ENCODE data around the gene BSND.

BSND gene

DNA sequence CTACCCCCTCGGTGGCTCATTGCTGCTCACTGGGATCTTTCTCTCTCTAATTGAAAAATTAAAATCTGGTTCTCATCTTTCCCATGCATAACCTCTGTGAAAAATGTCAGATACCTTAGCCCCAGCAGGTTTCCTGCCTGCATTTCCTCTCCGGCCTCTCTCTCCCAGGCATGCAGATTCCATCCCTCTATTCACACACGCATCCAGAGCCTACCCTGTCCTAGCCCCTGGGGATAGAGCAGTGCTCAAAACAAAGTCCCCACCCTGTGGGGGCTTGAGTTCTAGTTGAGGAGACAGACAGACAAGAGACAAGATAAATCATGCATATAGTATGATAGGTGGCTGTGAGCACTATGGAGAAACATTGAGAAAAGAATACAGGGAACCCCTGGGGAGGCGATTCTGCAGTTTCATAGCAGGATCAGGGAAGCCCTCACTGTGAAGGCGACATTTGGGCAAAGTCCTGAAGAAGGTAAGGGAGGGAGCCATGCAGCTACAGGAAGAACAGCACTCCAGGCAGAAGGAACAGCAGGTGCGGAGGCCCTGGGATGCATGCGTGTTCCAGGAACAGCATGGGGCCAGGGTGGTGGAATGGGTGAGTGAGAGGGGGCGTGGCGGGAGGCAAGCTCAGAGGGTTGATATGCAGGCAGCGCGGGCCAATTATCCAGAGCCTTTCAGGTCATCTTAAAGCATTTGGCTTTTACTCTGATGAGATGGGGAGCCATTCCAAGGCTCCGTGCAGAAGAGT lies 3.5 kb upstream of the BSND start:
- no peaks in the 10 kb centered on the region for H3K9me3 ChIP-seq (ENCODE audit: low read length)
- TF ChIP-seq, protein P1, sequence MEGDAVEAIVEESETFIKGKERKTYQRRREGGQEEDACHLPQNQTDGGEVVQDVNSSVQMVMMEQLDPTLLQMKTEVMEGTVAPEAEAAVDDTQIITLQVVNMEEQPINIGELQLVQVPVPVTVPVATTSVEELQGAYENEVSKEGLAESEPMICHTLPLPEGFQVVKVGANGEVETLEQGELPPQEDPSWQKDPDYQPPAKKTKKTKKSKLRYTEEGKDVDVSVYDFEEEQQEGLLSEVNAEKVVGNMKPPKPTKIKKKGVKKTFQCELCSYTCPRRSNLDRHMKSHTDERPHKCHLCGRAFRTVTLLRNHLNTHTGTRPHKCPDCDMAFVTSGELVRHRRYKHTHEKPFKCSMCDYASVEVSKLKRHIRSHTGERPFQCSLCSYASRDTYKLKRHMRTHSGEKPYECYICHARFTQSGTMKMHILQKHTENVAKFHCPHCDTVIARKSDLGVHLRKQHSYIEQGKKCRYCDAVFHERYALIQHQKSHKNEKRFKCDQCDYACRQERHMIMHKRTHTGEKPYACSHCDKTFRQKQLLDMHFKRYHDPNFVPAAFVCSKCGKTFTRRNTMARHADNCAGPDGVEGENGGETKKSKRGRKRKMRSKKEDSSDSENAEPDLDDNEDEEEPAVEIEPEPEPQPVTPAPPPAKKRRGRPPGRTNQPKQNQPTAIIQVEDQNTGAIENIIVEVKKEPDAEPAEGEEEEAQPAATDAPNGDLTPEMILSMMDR (IDR thresholded peaks at IDR 0.05; ENCODE audit: low read length): no peak
- no peak for TF ChIP-seq EZH2 (IDR thresholded peaks at IDR 0.05; ENCODE audit: borderline replicate concordance, low read length)
- H3K36me3 ChIP-seq (ENCODE audit: insufficient read depth, low read length): no peaks in the 10 kb centered on the region
- no peaks in the 10 kb centered on the region for H3K27me3 ChIP-seq (ENCODE audit: insufficient read depth, low read length)
- no peak overlapping the region for H2AFZ ChIP-seq (ENCODE audit: low read length)
- no peak overlapping the region for H3K9ac ChIP-seq (ENCODE audit: low read length)
- no peak overlapping the region for H3K4me3 ChIP-seq (ENCODE audit: low read depth, low read length, poor library complexity, severe bottlenecking)
- H3K4me1 ChIP-seq (ENCODE audit: insufficient read depth, low read length, severe bottlenecking): peaks cover 11% of the 10 kb centered on the region
- H3K27ac ChIP-seq (ENCODE audit: low read depth, low read length, poor library complexity, severe bottlenecking): no peak overlapping the region
- H3K9me2 ChIP-seq (ENCODE audit: low read depth, low read length): no peaks in the 10 kb centered on the region
- no peaks in the 10 kb centered on the region for H3F3A ChIP-seq (ENCODE audit: insufficient read depth, low read length)
- no peaks in the 10 kb centered on the region for H4K20me1 ChIP-seq (ENCODE audit: insufficient read depth, low read length)
- H3K4me2 ChIP-seq (ENCODE audit: low read length): no peak overlapping the region
- no peaks in the 10 kb centered on the region for H3K79me2 ChIP-seq (ENCODE audit: insufficient read depth, low read length)

DNA sequence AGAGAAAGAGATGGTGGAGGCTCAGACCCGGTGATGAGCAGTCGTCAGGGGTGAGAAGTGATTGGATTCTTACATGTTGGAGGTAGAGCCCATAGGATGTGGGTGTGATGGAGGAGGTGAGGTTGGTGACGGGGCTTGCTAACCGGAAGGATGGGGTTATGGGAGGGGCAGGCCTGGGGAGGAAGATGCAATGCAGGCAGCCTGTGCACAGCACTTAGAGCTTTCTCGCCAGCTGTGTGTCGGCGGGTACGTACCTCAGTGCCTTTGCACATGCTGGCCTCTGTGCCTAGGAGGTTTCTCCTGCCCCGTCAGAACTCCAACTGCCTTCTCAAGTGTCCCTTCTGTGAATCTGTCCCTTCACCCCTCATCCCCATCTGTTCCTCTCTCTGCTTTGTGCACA lies 2.9 kb upstream of the BSND start:
- no peak overlapping the region; the same call in 1 of the 2 replicates for H3K4me2 ChIP-seq (ENCODE audit: low read length)
- H3K9me2 ChIP-seq (ENCODE audit: low read depth, low read length): no peaks in the 10 kb centered on the region
- no peak overlapping the region for H3K4me3 ChIP-seq (ENCODE audit: low read depth, low read length, poor library complexity, severe bottlenecking)
- H3K9me3 ChIP-seq (ENCODE audit: low read length): no peaks in the 10 kb centered on the region
- H3K4me1 ChIP-seq (ENCODE audit: insufficient read depth, low read length, severe bottlenecking): peaks cover 11% of the 10 kb centered on the region
- H3K36me3 ChIP-seq (ENCODE audit: insufficient read depth, low read length): no peaks in the 10 kb centered on the region
- H3K27me3 ChIP-seq (ENCODE audit: insufficient read depth, low read length): peaks cover 3% of the 10 kb centered on the region; the same call in 1 of the 2 replicates
- TF ChIP-seq EZH2 (IDR thresholded peaks at IDR 0.05; ENCODE audit: borderline replicate concordance, low read length): no peak
- TF ChIP-seq, protein P1 (IDR thresholded peaks at IDR 0.05; ENCODE audit: low read length): no peak
- H3K9ac ChIP-seq (ENCODE audit: low read length): no peak overlapping the region
- no peak overlapping the region for H3K27ac ChIP-seq (ENCODE audit: low read depth, low read length, poor library complexity, severe bottlenecking)
- H4K20me1 ChIP-seq (ENCODE audit: insufficient read depth, low read length): no peaks in the 10 kb centered on the region
- no peaks in the 10 kb centered on the region for H3F3A ChIP-seq (ENCODE audit: insufficient read depth, low read length)
- H2AFZ ChIP-seq (ENCODE audit: low read length): no peak overlapping the region
- H3K79me2 ChIP-seq (ENCODE audit: insufficient read depth, low read length): no peaks in the 10 kb centered on the region

DNA sequence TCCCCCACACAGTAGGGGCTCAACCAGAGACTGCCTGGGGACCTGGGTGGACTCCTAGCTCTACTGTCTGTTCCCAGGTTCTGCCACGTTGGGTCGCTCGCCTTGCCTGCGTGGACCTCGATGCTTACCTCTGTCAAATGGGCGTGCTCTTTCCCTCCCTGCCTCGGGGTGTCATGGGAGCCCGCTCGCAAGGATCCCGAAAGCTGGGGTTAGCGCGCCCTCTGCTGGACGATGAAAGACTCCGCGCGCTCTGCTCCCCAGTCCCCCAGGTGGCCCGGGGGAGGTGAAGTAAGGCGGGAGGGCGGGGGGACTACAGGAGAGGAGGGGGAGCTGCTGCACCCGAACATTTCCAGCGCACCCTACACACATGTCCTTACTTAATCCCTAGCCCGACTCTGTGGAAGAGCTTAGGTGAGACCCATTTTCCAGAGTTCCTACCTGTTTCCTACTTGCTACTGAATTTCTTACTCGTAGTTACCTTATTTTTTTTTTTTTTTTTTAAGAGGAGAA lies 2.3 kb upstream of the BSND start:
- Histone ChIP-seq H3K4me3 (ENCODE audit: low read depth, low read length, poor library complexity, severe bottlenecking) (no peak overlapping the region), H3K79me2 (ENCODE audit: insufficient read depth, low read length) (no peaks in the 10 kb centered on the region), H4K20me1 (ENCODE audit: insufficient read depth, low read length) (no peaks in the 10 kb centered on the region), H3K36me3 (ENCODE audit: insufficient read depth, low read length) (no peaks in the 10 kb centered on the region), H3K4me2 (ENCODE audit: low read length) (no peak overlapping the region; the same call in 1 of the 2 replicates), H2AFZ (ENCODE audit: low read length) (no peak overlapping the region), H3F3A (ENCODE audit: insufficient read depth, low read length) (no peaks in the 10 kb centered on the region), H3K27me3 (ENCODE audit: insufficient read depth, low read length) (peaks cover 3% of the 10 kb centered on the region; the same call in 1 of the 2 replicates), H3K9ac (ENCODE audit: low read length) (no peak overlapping the region), H3K4me1 (ENCODE audit: insufficient read depth, low read length, severe bottlenecking) (peaks cover 11% of the 10 kb centered on the region), H3K9me2 (ENCODE audit: low read depth, low read length) (no peaks in the 10 kb centered on the region), H3K27ac (ENCODE audit: low read depth, low read length, poor library complexity, severe bottlenecking) (no peak overlapping the region), H3K9me3 (ENCODE audit: low read length) (no peaks in the 10 kb centered on the region)
- TF ChIP-seq, protein P1 (IDR thresholded peaks at IDR 0.05; ENCODE audit: low read length): peak; percentile 92
- TF ChIP-seq EZH2 (IDR thresholded peaks at IDR 0.05; ENCODE audit: borderline replicate concordance, low read length): no peak
